Tibial artery (tissue), 4 donors: ENCODE data around the gene DLK1.

ENCODE experiments used
- DNase-seq, 2 donors: peaks; one replicate each; pipeline ENCODE4 v3.0.0-alpha.2; 2019
- H3K27ac ChIP-seq, 2 donors: fragments of 200-600 bp; sonication (generic) in 1 of 2; 1 replicate in 1 of 2; 2 replicates in 1 of 2; pipeline ENCODE4 v1.5.1; 2018 to 2019; ENCODE audit warnings: mild to moderate bottlenecking in 1 of 2
- H3K27me3 ChIP-seq, 2 donors: fragments of 200-600 bp; sonication (generic) in 1 of 2; one replicate each; pipeline versions ENCODE4 v1.5.1 to v1.6.0; 2016 to 2019
- H3K36me3 ChIP-seq, 3 donors: fragments of 200-600 bp; sonication (generic) in 2 of 3; one replicate each; pipeline ENCODE4 v1.5.1; 2016 to 2019; ENCODE audit warnings: mild to moderate bottlenecking in 2 of 3
- H3K4me1 ChIP-seq, 4 donors: fragments of 200-600 bp; sonication (generic) in 2 of 4; 1 replicate in 3 of 4; 2 replicates in 1 of 4; pipeline ENCODE4 v1.5.1; 2016 to 2019
- H3K4me3 ChIP-seq, 2 donors: fragments of 200-600 bp; sonication (generic) in 1 of 2; 1 replicate in 1 of 2; 2 replicates in 1 of 2; pipeline ENCODE4 v1.5.1; 2018 to 2019; ENCODE audit warnings: mild to moderate bottlenecking in 2 of 2
- H3K9me3 ChIP-seq, 3 donors: fragments of 200-600 bp; sonication (generic) in 1 of 3; one replicate each; pipeline ENCODE4 v1.5.1; 2016 to 2019
- CTCF ChIP-seq, 2 experiments: fragments of 200-600 bp in 1 of 2; fragments of 450-650 bp in 1 of 2; IDR thresholded peaks; one replicate each; pipeline ENCODE4 v1.5.1; 2017 to 2019; ENCODE audit warnings: antibody characterized with exemption in 2 of 2, mild to moderate bottlenecking in 1 of 2, moderate library complexity in 1 of 2
- intact Hi-C: fragments of 100-400 bp; cut with DNase I; formaldehyde crosslinking; loops from one replicate; pipeline ENCODE4 v1.15.0; 2023; ENCODE audit warnings: low total_unique reads

DLK1 gene

DNA sequence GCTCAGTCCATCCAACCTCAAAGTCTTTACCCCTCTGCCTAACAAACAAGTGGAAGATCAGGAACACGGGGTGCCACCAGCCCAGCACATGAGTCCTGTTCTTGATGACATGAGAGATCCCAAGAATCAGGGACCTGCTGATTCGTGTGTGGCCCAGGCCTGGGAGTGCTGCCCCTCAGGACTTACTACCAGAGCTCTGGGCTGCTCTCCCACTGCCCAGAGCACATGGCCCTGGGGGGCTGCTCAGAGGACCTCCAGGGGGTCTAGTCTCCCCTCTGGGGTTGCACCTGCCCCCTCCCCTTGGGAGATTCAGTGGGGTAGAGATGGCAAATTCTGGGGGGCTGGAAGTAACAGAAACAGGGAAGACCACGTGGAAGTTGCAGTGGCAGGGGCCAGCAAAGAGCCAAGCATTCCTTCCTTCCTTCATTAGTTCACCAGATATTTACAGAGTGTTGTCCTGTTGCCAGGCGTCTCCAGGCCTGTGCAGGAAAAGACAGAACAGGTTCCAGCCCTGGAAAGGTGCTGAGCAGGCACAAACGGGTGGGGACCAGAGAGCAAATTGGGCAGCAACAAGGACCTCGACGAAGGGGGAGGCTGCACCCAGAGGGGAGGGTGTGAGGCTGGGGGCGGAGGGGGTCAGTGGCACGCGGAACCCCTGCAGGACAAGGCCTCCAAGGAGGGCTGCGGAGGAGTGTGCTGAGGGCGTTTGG is 54.1 kb downstream of the DLK1 start:
- Histone ChIP-seq H3K9me3 (no peaks in the 10 kb centered on the region), H3K27ac (no peak overlapping the region), H3K36me3 (no peaks in the 10 kb centered on the region), H3K4me1 (no peaks in the 10 kb centered on the region), H3K4me3 (no peak overlapping the region), H3K27me3 (peaks cover 0 to 10% of the 10 kb centered on the region in 2 donors)
- intact Hi-C loops, result no loop called here
- TF ChIP-seq CTCF (IDR thresholded peaks at IDR 0.05), result no peak
- DNase-seq, result peak in 1 of 2 donors; percentile 29

GRCh38 chr14:100781952-100782351 is 55.3 kb downstream of the DLK1 start:
- H3K4me3 ChIP-seq, result no peak overlapping the region
- H3K4me1 ChIP-seq, result no peaks in the 10 kb centered on the region
- H3K36me3 ChIP-seq, result no peaks in the 10 kb centered on the region
- peak in 1 of 2 donors; percentile 44 for DNase-seq
- peaks cover 0 to 3% of the 10 kb centered on the region in 2 donors for H3K27me3 ChIP-seq
- intact Hi-C loops, result no loop called here
- H3K27ac ChIP-seq, result no peak overlapping the region
- TF ChIP-seq CTCF (IDR thresholded peaks at IDR 0.05), result no peak
- no peaks in the 10 kb centered on the region for H3K9me3 ChIP-seq

- H3K27ac ChIP-seq, result no peak overlapping the region
- no peak for TF ChIP-seq CTCF (IDR thresholded peaks at IDR 0.05)
- DNase-seq, result peak in 1 of 2 donors; percentile 48
- no peaks in the 10 kb centered on the region for H3K9me3 ChIP-seq
- no peak overlapping the region for H3K4me3 ChIP-seq
- H3K4me1 ChIP-seq, result no peaks in the 10 kb centered on the region
- H3K27me3 ChIP-seq, result peaks cover 0 to 6% of the 10 kb centered on the region in 2 donors
- H3K36me3 ChIP-seq, result no peaks in the 10 kb centered on the region
- intact Hi-C loops, result no loop called here
Measured at GRCh38 chr14:100782516-100783320, 56.0 kb downstream of the DLK1 start.

DNA sequence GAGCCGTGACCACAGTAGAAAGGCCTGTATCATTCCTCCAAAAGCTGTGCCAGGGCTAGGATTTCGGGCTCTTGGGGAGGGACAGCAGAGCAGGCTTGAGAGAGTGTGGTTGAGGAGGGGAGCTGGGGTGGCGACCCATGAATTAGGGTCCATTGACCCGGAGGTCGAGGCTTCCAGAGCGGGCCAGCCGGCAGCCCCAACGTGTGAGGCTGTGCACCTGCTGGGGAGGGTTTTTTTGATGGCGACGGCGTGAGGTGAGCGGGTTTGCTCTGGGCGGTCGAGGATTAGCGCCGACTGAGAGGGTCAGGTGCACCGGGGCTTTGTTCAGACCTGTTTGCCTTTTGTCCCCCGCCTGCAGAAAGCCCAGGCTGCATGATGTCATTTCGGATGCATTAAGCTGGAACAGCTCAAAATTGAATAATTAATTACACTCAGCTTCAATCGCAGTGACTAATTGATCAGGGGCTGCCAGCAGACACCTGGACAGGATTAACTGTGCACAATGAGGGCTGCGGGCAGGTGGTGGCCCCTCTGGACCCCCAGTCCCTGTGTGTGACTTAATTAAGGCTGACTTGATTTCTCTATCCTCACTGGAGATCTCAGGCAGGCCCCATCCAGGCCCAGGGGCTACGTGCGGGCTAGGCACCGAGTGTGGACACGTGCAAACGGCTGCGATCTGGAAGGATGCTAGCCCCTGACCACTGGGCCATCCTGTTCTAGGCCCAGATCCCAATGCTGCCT is 57.1 kb downstream of the DLK1 start:
- H3K27ac ChIP-seq, result no peak overlapping the region
- no peaks in the 10 kb centered on the region for H3K36me3 ChIP-seq
- TF ChIP-seq CTCF (IDR thresholded peaks at IDR 0.05), result no peak
- no peaks in the 10 kb centered on the region for H3K9me3 ChIP-seq
- H3K4me3 ChIP-seq, result no peak overlapping the region
- H3K27me3 ChIP-seq, result peaks cover 0 to 15% of the 10 kb centered on the region in 2 donors
- peak in 1 of 2 donors; percentile 47 for DNase-seq
- intact Hi-C loops, result no loop called here
- H3K4me1 ChIP-seq, result no peaks in the 10 kb centered on the region

GRCh38 chr14:100784523-100785337 is 58.0 kb downstream of the DLK1 start:
- Histone ChIP-seq H3K4me3 (no peak overlapping the region), H3K36me3 (no peaks in the 10 kb centered on the region), H3K4me1 (no peaks in the 10 kb centered on the region), H3K9me3 (no peaks in the 10 kb centered on the region), H3K27ac (no peak overlapping the region), H3K27me3 (peaks cover 0 to 18% of the 10 kb centered on the region in 2 donors)
- no peak for TF ChIP-seq CTCF (IDR thresholded peaks at IDR 0.05)
- intact Hi-C loops, result no loop called here
- DNase-seq, result peak in 1 of 2 donors; percentile 29
